Smooth muscle cell (in vitro differentiated cells): ENCODE measurements around the gene LMCD1. TPM values are rescaled to one million over a fixed set of nuclear protein-coding genes. Genes with fewer than 3 reads are reported as not detected.

Source experiments
- DNase-seq: peaks from one replicate; lab custom pipeline; 2025; ENCODE audit not compliant: unreplicated experiment; lab: John Stamatoyannopoulos, UW
- H2AFZ ChIP-seq: fragments of 200-600 bp; sonication (generic); 2 replicates; pipeline ENCODE4 v1.6.0; 2016; ENCODE audit warnings: antibody characterized with exemption, low read depth, mild to moderate bottlenecking
- H3F3A ChIP-seq: fragments of 200-600 bp; sonication (generic); 2 replicates; pipeline ENCODE4 v1.6.0; 2017; ENCODE audit warnings: antibody characterized with exemption, low read depth
- H3K27ac ChIP-seq: fragments of 200-600 bp; sonication (generic); 2 replicates; pipeline ENCODE4 v1.5.1; 2016; ENCODE audit warnings: low read depth, mild to moderate bottlenecking
- H3K27me3 ChIP-seq: fragments of 200-600 bp; sonication (generic); 2 replicates; pipeline ENCODE4 v1.6.1; 2016; ENCODE audit warnings: low read depth, mild to moderate bottlenecking
- H3K36me3 ChIP-seq: fragments of 200-600 bp; sonication (generic); 2 replicates; pipeline ENCODE4 v1.5.1; 2016; ENCODE audit warnings: low read depth
- H3K4me1 ChIP-seq: fragments of 200-600 bp; sonication (generic); 2 replicates; pipeline ENCODE4 v1.5.1; 2016; ENCODE audit warnings: low read depth
- H3K4me2 ChIP-seq: fragments of 200-600 bp; sonication (generic); 2 replicates; pipeline ENCODE4 v1.6.0; 2016; ENCODE audit warnings: mild to moderate bottlenecking
- H3K4me3 ChIP-seq: fragments of 200-600 bp; sonication (generic); 2 replicates; pipeline ENCODE4 v1.5.1; 2016; ENCODE audit warnings: mild to moderate bottlenecking
- H3K79me2 ChIP-seq: fragments of 200-600 bp; sonication (generic); 2 replicates; pipeline ENCODE4 v1.6.0; 2016; ENCODE audit warnings: low read depth, mild to moderate bottlenecking
- H3K9ac ChIP-seq: fragments of 200-600 bp; sonication (generic); 2 replicates; pipeline ENCODE4 v1.6.0; 2016; ENCODE audit warnings: low read depth
- H3K9me3 ChIP-seq: fragments of 200-600 bp; sonication (generic); replicated peaks from 2 replicates; pipeline ENCODE4 v1.5.1; 2016; ENCODE audit warnings: low read depth
- H4K20me1 ChIP-seq: fragments of 200-600 bp; sonication (generic); 2 replicates; pipeline ENCODE4 v1.6.0; 2016; ENCODE audit warnings: low read depth
- CTCF ChIP-seq: fragments of 200-600 bp; sonication (generic); IDR thresholded peaks from 2 replicates; pipeline ENCODE4 v1.5.1; 2017; ENCODE audit warnings: borderline replicate concordance, mild to moderate bottlenecking, antibody characterized with exemption; ENCODE audit not compliant: insufficient read depth, poor library complexity, severe bottlenecking
- WGBS: methylation state at CpG from one replicate; pipeline ENCODE4 v1.1.7; 2016; ENCODE audit warnings: low lambda C conversion rate; 5-methylcytosine and 5-hydroxymethylcytosine counted together
- polyA plus RNA-seq: library from polyadenylated mRNA; unstranded; fragments of >200 nt; fragmentation: Nextera tagmentation; extraction: Ambion mirVana; gene quantifications from 2 replicates; pipeline ENCODE4 v1.2.1, GENCODE V29; 2016
- total RNA-seq: library from RNA; depleted of rRNA; stranded (reverse); fragments of >200 nt; gene quantifications from 2 replicates; pipeline ENCODE4 v1.2.3, GENCODE V29; 2014

Gene LMCD1
- total and polyA plus RNA-seq, 2 experiments from 2014 or later: 187 to 524 TPM

GRCh38 chr3:8555725-8556472 lies 54.3 kb downstream of the LMCD1 start:
- Histone ChIP-seq H3K9me3 (no peaks in the 10 kb centered on the region), H3K4me2 (peak overlapping the region; percentile 76), H3K9ac (no peak overlapping the region), H4K20me1 (peaks cover under 1% of the 10 kb centered on the region), H3K36me3 (peaks cover 8% of the 10 kb centered on the region), H3K4me3 (no peak overlapping the region), H3K79me2 (no peaks in the 10 kb centered on the region), H3F3A (peaks cover 40% of the 10 kb centered on the region), H3K4me1 (peaks cover 13% of the 10 kb centered on the region), H3K27ac (peak overlapping the region; percentile 97), H3K27me3 (no peaks in the 10 kb centered on the region), H2AFZ (no peak overlapping the region)
- DNase-seq: no peak
- WGBS: 38% methylated on average over 6 of the region's 6 CpGs
- no peak for TF ChIP-seq CTCF

- no peak overlapping the region for H3K9ac ChIP-seq
- DNase-seq: no peak
Measured at GRCh38 chr3:8556473-8556869, 54.8 kb downstream of the LMCD1 start.

GRCh38 chr3:8557298-8557697 lies 55.7 kb downstream of the LMCD1 start:
- H3K79me2 ChIP-seq: no peaks in the 10 kb centered on the region
- H3F3A ChIP-seq: peaks cover 38% of the 10 kb centered on the region
- H3K4me2 ChIP-seq: no peak overlapping the region
- H3K9ac ChIP-seq: no peak overlapping the region
- H3K4me3 ChIP-seq: no peak overlapping the region
- peak overlapping the region; percentile 97 for H3K27ac ChIP-seq
- H3K27me3 ChIP-seq: no peaks in the 10 kb centered on the region
- DNase-seq: no peak
- no peaks in the 10 kb centered on the region for H4K20me1 ChIP-seq
- 39% methylated on average over 4 of the region's 4 CpGs for WGBS
- no peak for TF ChIP-seq CTCF
- no peak overlapping the region for H2AFZ ChIP-seq
- peaks cover 7% of the 10 kb centered on the region for H3K36me3 ChIP-seq
- no peaks in the 10 kb centered on the region for H3K9me3 ChIP-seq
- H3K4me1 ChIP-seq: peaks cover 16% of the 10 kb centered on the region

More at GRCh38 chr3:8556473-8556869, 54.8 kb downstream of the LMCD1 start:
- H3F3A ChIP-seq: peaks cover 40% of the 10 kb centered on the region
- no peaks in the 10 kb centered on the region for H3K79me2 ChIP-seq
- H3K4me2 ChIP-seq: peak overlapping the region; percentile 76
- H3K36me3 ChIP-seq: peaks cover 8% of the 10 kb centered on the region
- no peak for TF ChIP-seq CTCF
- H3K4me3 ChIP-seq: no peak overlapping the region
- H3K27ac ChIP-seq: peak overlapping the region; percentile 97
- 85% methylated on average over 5 of the region's 5 CpGs for WGBS
- H2AFZ ChIP-seq: no peak overlapping the region
- H3K27me3 ChIP-seq: no peaks in the 10 kb centered on the region
- H4K20me1 ChIP-seq: no peaks in the 10 kb centered on the region
- H3K9me3 ChIP-seq: no peaks in the 10 kb centered on the region
- H3K4me1 ChIP-seq: peaks cover 16% of the 10 kb centered on the region

- WGBS: 94% methylated on average over 2 of the region's 2 CpGs
Measured at GRCh38 chr3:8558645-8559044, 57.0 kb downstream of the LMCD1 start.

More at GRCh38 chr3:8558645-8559044, 57.0 kb downstream of the LMCD1 start:
- Histone ChIP-seq H3K27ac (peak overlapping the region; percentile 97), H3K4me2 (no peak overlapping the region), H3K27me3 (no peaks in the 10 kb centered on the region), H3K4me1 (peaks cover 16% of the 10 kb centered on the region), H3K36me3 (peaks cover 4% of the 10 kb centered on the region), H3K9me3 (no peaks in the 10 kb centered on the region), H3K9ac (no peak overlapping the region), H2AFZ (no peak overlapping the region), H4K20me1 (no peaks in the 10 kb centered on the region), H3K4me3 (no peak overlapping the region), H3F3A (peaks cover 36% of the 10 kb centered on the region), H3K79me2 (no peaks in the 10 kb centered on the region)
- TF ChIP-seq CTCF: no peak
- no peak for DNase-seq
